Panc1 (cell line): Measurements from ENCODE around the gene ENTPD5. TPM values are rescaled to one million over a fixed set of nuclear protein-coding genes. Genes with fewer than 3 reads are reported as not detected.

ENCODE experiments used
- ATAC-seq: fragments of 200-7000 bp; cut with Tn5 transposase; 2 replicates; pipeline ENCODE4 v1.9.1; 2020; ENCODE audit warnings: mild to moderate bottlenecking, moderate library complexity
- BruUV-seq: library from RNA; stranded (reverse); fragments of 400-500 nt; replicated peaks from 2 replicates; lab custom pipeline; 2021; lab: Mats Ljungman, UMichigan
- CTCF ChIA-PET: fragments of 300-600 bp; sonication (Branson Sonifier 250); formaldehyde crosslinking; loops from one replicate; lab custom pipeline; 2022; ENCODE audit warnings: antibody characterized with exemption; lab: Charles Lee
- POLR2A ChIA-PET: fragments of 300-600 bp; sonication (Branson Sonifier 250); formaldehyde crosslinking; loops from one replicate; lab custom pipeline; 2022; ENCODE audit warnings: antibody characterized with exemption; lab: Charles Lee
- DNase-seq: peaks from one replicate; pipeline ENCODE4 v3.0.0-alpha.2; 2010; ENCODE audit warnings: low read depth, low spot score
- H3K27ac ChIP-seq: 2 replicates; pipeline ENCODE4 v1.5.1; 2011; ENCODE audit warnings: mild to moderate bottlenecking, low read length, inconsistent platforms
- H3K27me3 ChIP-seq: fragments of 200-500 bp; sonication (Bioruptor generic); 2 replicates; pipeline ENCODE4 v1.6.0; 2014; ENCODE audit warnings: low read length, inconsistent platforms; ENCODE audit not compliant: control insufficient read depth, insufficient read depth
- H3K36me3 ChIP-seq: fragments of 200-500 bp; sonication (Bioruptor generic); 2 replicates; pipeline ENCODE4 v1.5.1; 2014; ENCODE audit warnings: inconsistent platforms, mild to moderate bottlenecking, low read length, moderate library complexity; ENCODE audit not compliant: control insufficient read depth, insufficient read depth
- H3K4me1 ChIP-seq: 2 replicates; pipeline ENCODE4 v1.5.1; 2011; ENCODE audit warnings: inconsistent platforms, mild to moderate bottlenecking, low read length, moderate library complexity; ENCODE audit not compliant: control insufficient read depth, insufficient read depth
- H3K4me3 ChIP-seq, 2 experiments: 2 replicates each; pipeline ENCODE4 v1.5.1; 2011 to 2012; ENCODE audit warnings: low read depth in 2 of 2, low read length in 2 of 2, mild to moderate bottlenecking in 2 of 2, inconsistent platforms in 1 of 2, moderate library complexity in 1 of 2
- H3K9me3 ChIP-seq: fragments of 200-500 bp; sonication (Bioruptor generic); 2 replicates; pipeline ENCODE4 v1.5.1; 2014; ENCODE audit warnings: low read depth, mild to moderate bottlenecking, inconsistent platforms, low read length, moderate library complexity; ENCODE audit not compliant: control insufficient read depth, insufficient read depth
- POLR2AphosphoS5 ChIP-seq: IDR thresholded peaks from 2 replicates; pipeline ENCODE4 v1.6.1; 2012; ENCODE audit warnings: mild to moderate bottlenecking, low read depth, low read length, moderate library complexity
- SIN3A ChIP-seq: IDR thresholded peaks from 2 replicates; pipeline ENCODE4 v1.6.1; 2012; ENCODE audit warnings: low read depth, mild to moderate bottlenecking, low read length, moderate library complexity, borderline replicate concordance; ENCODE audit not compliant: insufficient read depth
- TCF7L2 ChIP-seq: IDR thresholded peaks from 2 replicates; pipeline ENCODE4 v1.6.1; 2011; ENCODE audit warnings: mild to moderate bottlenecking, low read depth, low read length, inconsistent platforms
- in situ Hi-C: cut with HindIII; loops from 2 replicates; pipeline ENCODE4 v1.10.0; 2016; ENCODE audit warnings: low sequenced_read_pairs, low pct_unique_long_range_greater_than_20kb
- intact Hi-C: fragments of 100-400 bp; cut with micrococcal nuclease; formaldehyde crosslinking; loops from one replicate; pipeline ENCODE4 v1.10.0; 2022; ENCODE audit not compliant: unreplicated experiment
- total RNA-seq: library from RNA; stranded (reverse); gene quantifications from one replicate; pipeline ENCODE4 v1.2.1, GENCODE V29; 2021; ENCODE audit not compliant: unreplicated experiment
- TF ChIP-seq, protein P1 (sequence below), 2 experiments: IDR thresholded peaks; 2 replicates each; pipeline ENCODE4 v1.6.1; 2011 to 2012; ENCODE audit warnings: low read depth in 2 of 2, control low read depth in 1 of 2, low read length in 1 of 2, mild to moderate bottlenecking in 1 of 2, moderate library complexity in 1 of 2; ENCODE audit not compliant: insufficient read depth in 1 of 2
- TF ChIP-seq, protein P2 (sequence below): fragments of 450-650 bp; IDR thresholded peaks from 2 replicates; pipeline ENCODE4 v1.5.1; 2017; ENCODE audit warnings: mild to moderate bottlenecking

ENTPD5 gene
- total RNA-seq, 1 experiment from 2014 or later = 13.0 TPM

DNA sequence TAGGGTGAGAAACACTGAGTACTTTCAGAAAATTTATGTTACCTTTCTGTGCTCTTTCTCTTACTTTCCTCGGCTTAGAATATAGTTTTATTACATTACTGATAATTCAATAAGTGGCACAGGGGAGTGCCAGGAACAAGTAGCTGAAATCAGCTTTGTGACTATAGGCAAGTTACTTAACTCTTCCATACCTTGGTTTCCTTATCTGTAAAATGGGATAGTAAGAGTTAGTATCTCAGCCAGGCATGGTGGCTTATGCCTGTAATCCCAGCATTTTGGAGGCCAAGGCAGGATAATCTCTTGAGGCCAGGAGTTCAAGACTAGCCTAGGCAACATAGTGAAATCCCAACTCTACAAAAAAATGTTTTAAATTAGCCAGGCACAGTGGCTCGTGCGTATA, 15.5 kb upstream of the ENTPD5 start:
- H3K9me3 ChIP-seq = no peaks in the 10 kb centered on the region
- TF ChIP-seq, protein P1, sequence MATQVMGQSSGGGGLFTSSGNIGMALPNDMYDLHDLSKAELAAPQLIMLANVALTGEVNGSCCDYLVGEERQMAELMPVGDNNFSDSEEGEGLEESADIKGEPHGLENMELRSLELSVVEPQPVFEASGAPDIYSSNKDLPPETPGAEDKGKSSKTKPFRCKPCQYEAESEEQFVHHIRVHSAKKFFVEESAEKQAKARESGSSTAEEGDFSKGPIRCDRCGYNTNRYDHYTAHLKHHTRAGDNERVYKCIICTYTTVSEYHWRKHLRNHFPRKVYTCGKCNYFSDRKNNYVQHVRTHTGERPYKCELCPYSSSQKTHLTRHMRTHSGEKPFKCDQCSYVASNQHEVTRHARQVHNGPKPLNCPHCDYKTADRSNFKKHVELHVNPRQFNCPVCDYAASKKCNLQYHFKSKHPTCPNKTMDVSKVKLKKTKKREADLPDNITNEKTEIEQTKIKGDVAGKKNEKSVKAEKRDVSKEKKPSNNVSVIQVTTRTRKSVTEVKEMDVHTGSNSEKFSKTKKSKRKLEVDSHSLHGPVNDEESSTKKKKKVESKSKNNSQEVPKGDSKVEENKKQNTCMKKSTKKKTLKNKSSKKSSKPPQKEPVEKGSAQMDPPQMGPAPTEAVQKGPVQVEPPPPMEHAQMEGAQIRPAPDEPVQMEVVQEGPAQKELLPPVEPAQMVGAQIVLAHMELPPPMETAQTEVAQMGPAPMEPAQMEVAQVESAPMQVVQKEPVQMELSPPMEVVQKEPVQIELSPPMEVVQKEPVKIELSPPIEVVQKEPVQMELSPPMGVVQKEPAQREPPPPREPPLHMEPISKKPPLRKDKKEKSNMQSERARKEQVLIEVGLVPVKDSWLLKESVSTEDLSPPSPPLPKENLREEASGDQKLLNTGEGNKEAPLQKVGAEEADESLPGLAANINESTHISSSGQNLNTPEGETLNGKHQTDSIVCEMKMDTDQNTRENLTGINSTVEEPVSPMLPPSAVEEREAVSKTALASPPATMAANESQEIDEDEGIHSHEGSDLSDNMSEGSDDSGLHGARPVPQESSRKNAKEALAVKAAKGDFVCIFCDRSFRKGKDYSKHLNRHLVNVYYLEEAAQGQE (IDR thresholded peaks at IDR 0.05; ENCODE audit: insufficient read depth in 1 of 2, low read depth in 2 of 2, low read length in 1 of 2) = no peak
- TF ChIP-seq POLR2AphosphoS5 (no peak), SIN3A (no peak), TCF7L2 (no peak)
- TF ChIP-seq, protein P2, sequence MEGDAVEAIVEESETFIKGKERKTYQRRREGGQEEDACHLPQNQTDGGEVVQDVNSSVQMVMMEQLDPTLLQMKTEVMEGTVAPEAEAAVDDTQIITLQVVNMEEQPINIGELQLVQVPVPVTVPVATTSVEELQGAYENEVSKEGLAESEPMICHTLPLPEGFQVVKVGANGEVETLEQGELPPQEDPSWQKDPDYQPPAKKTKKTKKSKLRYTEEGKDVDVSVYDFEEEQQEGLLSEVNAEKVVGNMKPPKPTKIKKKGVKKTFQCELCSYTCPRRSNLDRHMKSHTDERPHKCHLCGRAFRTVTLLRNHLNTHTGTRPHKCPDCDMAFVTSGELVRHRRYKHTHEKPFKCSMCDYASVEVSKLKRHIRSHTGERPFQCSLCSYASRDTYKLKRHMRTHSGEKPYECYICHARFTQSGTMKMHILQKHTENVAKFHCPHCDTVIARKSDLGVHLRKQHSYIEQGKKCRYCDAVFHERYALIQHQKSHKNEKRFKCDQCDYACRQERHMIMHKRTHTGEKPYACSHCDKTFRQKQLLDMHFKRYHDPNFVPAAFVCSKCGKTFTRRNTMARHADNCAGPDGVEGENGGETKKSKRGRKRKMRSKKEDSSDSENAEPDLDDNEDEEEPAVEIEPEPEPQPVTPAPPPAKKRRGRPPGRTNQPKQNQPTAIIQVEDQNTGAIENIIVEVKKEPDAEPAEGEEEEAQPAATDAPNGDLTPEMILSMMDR = no peak
- in situ Hi-C loops (no loop called here), intact Hi-C loops (no loop called here)
- no peaks in the 10 kb centered on the region for H3K36me3 ChIP-seq
- no peak for DNase-seq
- no peak overlapping the region for H3K4me3 ChIP-seq
- H3K4me1 ChIP-seq = no peaks in the 10 kb centered on the region
- no peak for ATAC-seq
- no peaks in the 10 kb centered on the region for H3K27me3 ChIP-seq
- no TSS peak for BruUV-seq
- no peak overlapping the region for H3K27ac ChIP-seq
- ChIA-PET CTCF (interaction anchor here (1.0 kb wide), 1 partner anchor 427 kb away, joined by 7 read pairs; no protein-coding TSS in a partner anchor), POLR2A (interaction anchor here (0.6 to 0.7 kb wide), 2 partner anchors 74 to 281 kb away, joined by 11 to 13 read pairs; no protein-coding TSS in a partner anchor)

DNA sequence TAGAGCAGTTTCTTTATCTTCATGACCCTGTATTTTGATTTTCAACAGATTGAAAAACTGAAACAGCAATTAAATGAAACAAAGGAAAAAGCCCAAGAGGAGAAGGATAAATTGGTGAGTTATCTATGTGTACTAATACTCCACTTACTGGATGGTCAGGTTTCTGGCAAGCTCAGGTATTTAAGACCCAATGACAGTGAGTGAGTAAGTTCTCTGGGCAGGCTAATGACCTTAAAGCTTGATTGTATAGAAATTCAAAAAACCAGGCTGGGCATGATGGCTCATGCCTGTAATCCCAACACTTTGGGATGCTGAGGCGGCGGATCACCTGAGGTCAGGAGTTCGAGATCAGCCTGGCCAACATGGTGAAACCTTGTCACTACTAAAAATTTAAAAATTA, 10.0 kb upstream of the ENTPD5 start:
- intact Hi-C loops = no loop called here
- H3K4me3 ChIP-seq = no peak overlapping the region
- ATAC-seq (no peak), DNase-seq (no peak)
- H3K4me1 ChIP-seq = no peaks in the 10 kb centered on the region
- POLR2A ChIA-PET = no interaction called here
- CTCF ChIA-PET = no interaction called here
- BruUV-seq = no TSS peak
- no peaks in the 10 kb centered on the region for H3K9me3 ChIP-seq
- no peaks in the 10 kb centered on the region for H3K36me3 ChIP-seq
- TF ChIP-seq, protein P2 = no peak
- TF ChIP-seq, protein P1 (IDR thresholded peaks at IDR 0.05; ENCODE audit: insufficient read depth in 1 of 2, low read depth in 2 of 2, low read length in 1 of 2) = no peak
- TF ChIP-seq SIN3A (no peak), POLR2AphosphoS5 (no peak), TCF7L2 (no peak)
- in situ Hi-C loops = no loop called here
- H3K27me3 ChIP-seq = no peaks in the 10 kb centered on the region
- no peak overlapping the region for H3K27ac ChIP-seq
